ENCODE data around the gene DCLK1. TPM values are rescaled to one million over a fixed set of nuclear protein-coding genes. Genes with fewer than 3 reads are reported as not detected.
A peak's percentile ranks its signal among the peaks of the same experiment; 100 is the strongest.

Gene DCLK1
- total RNA-seq, 4 donors from 2014 or later: 3.8 to 10.0 (median 8.2) TPM

GRCh38 chr13:35723053-35723461 is 408.1 kb downstream of the DCLK1 start:
- H3K27me3 ChIP-seq: no peaks in the 10 kb centered on the region
- intact Hi-C loops (cut with DNase I; ENCODE audit: low total_unique reads): loop anchor here (5.0 to 10.0 kb wide), 2 partner anchors 62 to 229 kb away; no protein-coding TSS in a partner anchor
- no peaks in the 10 kb centered on the region for H3K9me3 ChIP-seq
- H3K4me3 ChIP-seq: no peak overlapping the region
- DNase-seq (peak in 1 of 2 donors; percentile 44), ATAC-seq (peak; percentile 73 to 76)
- peak overlapping the region; percentile 48 to 72 (median 58) for H3K27ac ChIP-seq
- no peaks in the 10 kb centered on the region for H3K36me3 ChIP-seq
- TF ChIP-seq POLR2A (IDR thresholded peaks at IDR 0.05): no peak
- TF ChIP-seq, protein P1, sequence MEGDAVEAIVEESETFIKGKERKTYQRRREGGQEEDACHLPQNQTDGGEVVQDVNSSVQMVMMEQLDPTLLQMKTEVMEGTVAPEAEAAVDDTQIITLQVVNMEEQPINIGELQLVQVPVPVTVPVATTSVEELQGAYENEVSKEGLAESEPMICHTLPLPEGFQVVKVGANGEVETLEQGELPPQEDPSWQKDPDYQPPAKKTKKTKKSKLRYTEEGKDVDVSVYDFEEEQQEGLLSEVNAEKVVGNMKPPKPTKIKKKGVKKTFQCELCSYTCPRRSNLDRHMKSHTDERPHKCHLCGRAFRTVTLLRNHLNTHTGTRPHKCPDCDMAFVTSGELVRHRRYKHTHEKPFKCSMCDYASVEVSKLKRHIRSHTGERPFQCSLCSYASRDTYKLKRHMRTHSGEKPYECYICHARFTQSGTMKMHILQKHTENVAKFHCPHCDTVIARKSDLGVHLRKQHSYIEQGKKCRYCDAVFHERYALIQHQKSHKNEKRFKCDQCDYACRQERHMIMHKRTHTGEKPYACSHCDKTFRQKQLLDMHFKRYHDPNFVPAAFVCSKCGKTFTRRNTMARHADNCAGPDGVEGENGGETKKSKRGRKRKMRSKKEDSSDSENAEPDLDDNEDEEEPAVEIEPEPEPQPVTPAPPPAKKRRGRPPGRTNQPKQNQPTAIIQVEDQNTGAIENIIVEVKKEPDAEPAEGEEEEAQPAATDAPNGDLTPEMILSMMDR (IDR thresholded peaks at IDR 0.05 in 4 of 5, conservative IDR thresholded peaks at IDR 0.05 in 1 of 5): no peak
- in situ Hi-C loops (cut with MboI; ENCODE audit: low sequenced_read_pairs in 4 of 4): loop anchor here in 2 of 4 donors (10.0 to 25.0 kb wide), 2 partner anchors 232 to 511 kb away; no protein-coding TSS in a partner anchor
- peaks cover 19 to 20% of the 10 kb centered on the region in 2 donors for H3K4me1 ChIP-seq

DNA sequence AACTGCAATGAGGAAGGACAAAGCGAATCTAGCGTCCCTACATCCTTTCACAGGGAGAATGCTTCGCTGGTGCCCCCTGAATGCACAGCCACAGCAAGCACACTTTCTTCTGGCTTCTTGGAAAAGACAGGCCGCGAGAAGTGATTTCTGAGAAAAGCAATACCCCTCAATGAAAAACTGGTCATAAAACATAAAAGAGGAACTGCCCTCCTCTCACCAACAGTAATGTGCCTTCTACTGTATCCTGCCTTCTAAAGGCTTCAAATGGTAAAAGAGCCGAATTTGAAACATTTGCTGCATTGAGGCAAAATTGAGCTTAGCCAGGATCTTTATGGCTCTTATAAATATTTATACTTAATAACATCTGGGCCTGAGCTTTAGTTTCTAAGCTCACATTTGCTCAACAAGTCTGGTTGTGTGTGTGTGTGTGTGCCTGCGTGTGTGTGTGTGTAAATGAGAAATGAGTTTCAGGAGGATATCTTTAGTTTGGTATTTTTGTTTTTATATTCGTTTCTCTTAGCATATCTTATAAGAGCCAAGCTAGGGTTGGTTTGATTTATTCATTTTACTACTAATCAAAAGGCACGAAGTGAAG is 408.6 kb downstream of the DCLK1 start:
- intact Hi-C loops (cut with DNase I; ENCODE audit: low total_unique reads) (loop anchor here (5.0 to 10.0 kb wide), 2 partner anchors 62 to 230 kb away; no protein-coding TSS in a partner anchor), in situ Hi-C loops (cut with MboI; ENCODE audit: low sequenced_read_pairs in 4 of 4) (loop anchor here in 2 of 4 donors (10.0 to 25.0 kb wide), 2 partner anchors 232 to 510 kb away; no protein-coding TSS in a partner anchor)
- peak overlapping the region; percentile 29 to 62 (median 36) for H3K27ac ChIP-seq
- H3K27me3 ChIP-seq: no peaks in the 10 kb centered on the region
- TF ChIP-seq, protein P1 (IDR thresholded peaks at IDR 0.05 in 4 of 5, conservative IDR thresholded peaks at IDR 0.05 in 1 of 5): no peak
- no peak for TF ChIP-seq POLR2A (IDR thresholded peaks at IDR 0.05)
- DNase-seq: no peak
- H3K9me3 ChIP-seq: no peaks in the 10 kb centered on the region
- H3K4me3 ChIP-seq: no peak overlapping the region
- peaks cover 19 to 20% of the 10 kb centered on the region in 2 donors for H3K4me1 ChIP-seq
- ATAC-seq: no peak
- no peaks in the 10 kb centered on the region for H3K36me3 ChIP-seq

DNA sequence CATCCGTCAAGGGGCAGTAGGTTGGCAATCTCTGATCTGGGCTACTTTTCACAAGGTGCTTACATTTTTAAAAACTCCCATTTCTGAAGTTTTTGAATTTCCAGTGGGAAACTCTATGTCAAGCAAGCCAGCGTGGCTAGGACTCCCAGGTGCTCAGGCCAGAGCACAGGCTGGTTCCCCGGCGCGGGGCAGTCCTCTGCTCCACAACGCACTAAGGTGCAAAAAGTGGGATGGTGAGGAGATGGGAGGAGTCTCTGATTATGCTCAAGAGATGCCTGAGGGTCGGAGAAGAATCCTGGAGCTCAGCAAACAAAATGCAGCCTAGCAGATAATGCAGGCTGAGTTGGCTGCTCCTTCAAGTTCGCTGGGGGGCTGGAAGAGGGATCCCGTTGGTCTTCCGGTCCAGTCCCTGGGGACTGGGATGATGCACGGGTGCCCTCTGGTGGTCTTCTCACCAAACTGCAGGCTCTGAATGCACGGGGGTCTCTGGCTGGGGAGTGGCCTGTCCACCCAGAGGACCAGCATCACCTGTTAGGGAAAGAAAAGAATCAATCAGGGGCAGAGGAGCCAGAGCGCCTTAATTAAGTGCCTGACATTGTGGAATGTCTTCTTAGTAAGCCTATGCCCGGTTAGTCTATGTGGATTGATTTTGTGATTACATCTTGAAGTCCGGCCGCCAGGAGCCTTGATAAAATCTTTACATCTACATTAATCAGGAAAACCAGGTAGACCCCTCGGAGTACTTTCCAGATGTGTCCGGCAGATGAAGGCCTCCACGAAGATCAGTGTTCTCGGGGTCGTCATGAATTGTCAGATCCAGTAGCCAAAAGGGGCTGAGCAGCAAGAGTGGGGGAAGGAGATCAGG is 410.3 kb downstream of the DCLK1 start:
- ATAC-seq: no peak
- peak in 1 of 2 donors; percentile 22 for DNase-seq

GRCh38 chr13:35720290-35720689 is 410.9 kb downstream of the DCLK1 start:
- no peak for DNase-seq
- ATAC-seq: no peak
- Histone ChIP-seq H3K4me3 (no peak overlapping the region), H3K36me3 (no peaks in the 10 kb centered on the region), H3K9me3 (no peaks in the 10 kb centered on the region), H3K27me3 (no peaks in the 10 kb centered on the region), H3K4me1 (peaks cover 22 to 23% of the 10 kb centered on the region in 2 donors), H3K27ac (no peak overlapping the region)
- no peak for TF ChIP-seq POLR2A (IDR thresholded peaks at IDR 0.05)
- TF ChIP-seq, protein P1 (IDR thresholded peaks at IDR 0.05 in 4 of 5, conservative IDR thresholded peaks at IDR 0.05 in 1 of 5): no peak
- intact Hi-C loops (cut with DNase I; ENCODE audit: low total_unique reads): loop anchor here (5.0 to 10.0 kb wide), 2 partner anchors 65 to 232 kb away; no protein-coding TSS in a partner anchor
- in situ Hi-C loops (cut with MboI; ENCODE audit: low sequenced_read_pairs in 4 of 4): loop anchor here in 2 of 4 donors (10.0 to 25.0 kb wide), 2 partner anchors 235 to 508 kb away; no protein-coding TSS in a partner anchor

More for the DNA sequence above, 410.3 kb downstream of the DCLK1 start:
- Histone ChIP-seq H3K27me3 (no peaks in the 10 kb centered on the region), H3K9me3 (no peaks in the 10 kb centered on the region), H3K27ac (peak overlapping the region in 3 of 4 donors; percentile 3 to 19 (median 9)), H3K36me3 (no peaks in the 10 kb centered on the region), H3K4me1 (peaks cover 22 to 23% of the 10 kb centered on the region in 2 donors), H3K4me3 (peak overlapping the region in 2 of 4 donors; percentile 23 to 34)
- intact Hi-C loops (cut with DNase I; ENCODE audit: low total_unique reads): loop anchor here (1.0 to 10.0 kb wide), 3 partner anchors 64 to 231 kb away; no protein-coding TSS in a partner anchor
- TF ChIP-seq POLR2A (IDR thresholded peaks at IDR 0.05): no peak
- TF ChIP-seq, protein P1 (IDR thresholded peaks at IDR 0.05 in 4 of 5, conservative IDR thresholded peaks at IDR 0.05 in 1 of 5): peak; percentile 66 to 91 (median 82)
- in situ Hi-C loops (cut with MboI; ENCODE audit: low sequenced_read_pairs in 4 of 4): loop anchor here in 2 of 4 donors (10.0 to 25.0 kb wide), 2 partner anchors 234 to 509 kb away; no protein-coding TSS in a partner anchor

Other genes starting within 250 kb of the DCLK1 start
- 1 to 10 TPM in 1 of 4 donors, not detected in 3; 2.4 TPM for gene SOHLH2, start 83.2 kb upstream of the DCLK1 start, total RNA-seq
- gene CCDC169, start 166.4 kb upstream of the DCLK1 start, total RNA-seq: 1 to 10 TPM in 1 of 4 donors, under 1 TPM in 1, not detected in 2; 0.10 to 1.7 TPM
- gene SPART, start 215.0 kb upstream of the DCLK1 start, total RNA-seq: 10 to 100 TPM; 34.1 to 58.7 (median 48.8) TPM

Measured in gastrocnemius medialis (tissue), 4 donors.